Measurements from ENCODE around the gene SYNJ2.

The SYNJ2 gene

DNA sequence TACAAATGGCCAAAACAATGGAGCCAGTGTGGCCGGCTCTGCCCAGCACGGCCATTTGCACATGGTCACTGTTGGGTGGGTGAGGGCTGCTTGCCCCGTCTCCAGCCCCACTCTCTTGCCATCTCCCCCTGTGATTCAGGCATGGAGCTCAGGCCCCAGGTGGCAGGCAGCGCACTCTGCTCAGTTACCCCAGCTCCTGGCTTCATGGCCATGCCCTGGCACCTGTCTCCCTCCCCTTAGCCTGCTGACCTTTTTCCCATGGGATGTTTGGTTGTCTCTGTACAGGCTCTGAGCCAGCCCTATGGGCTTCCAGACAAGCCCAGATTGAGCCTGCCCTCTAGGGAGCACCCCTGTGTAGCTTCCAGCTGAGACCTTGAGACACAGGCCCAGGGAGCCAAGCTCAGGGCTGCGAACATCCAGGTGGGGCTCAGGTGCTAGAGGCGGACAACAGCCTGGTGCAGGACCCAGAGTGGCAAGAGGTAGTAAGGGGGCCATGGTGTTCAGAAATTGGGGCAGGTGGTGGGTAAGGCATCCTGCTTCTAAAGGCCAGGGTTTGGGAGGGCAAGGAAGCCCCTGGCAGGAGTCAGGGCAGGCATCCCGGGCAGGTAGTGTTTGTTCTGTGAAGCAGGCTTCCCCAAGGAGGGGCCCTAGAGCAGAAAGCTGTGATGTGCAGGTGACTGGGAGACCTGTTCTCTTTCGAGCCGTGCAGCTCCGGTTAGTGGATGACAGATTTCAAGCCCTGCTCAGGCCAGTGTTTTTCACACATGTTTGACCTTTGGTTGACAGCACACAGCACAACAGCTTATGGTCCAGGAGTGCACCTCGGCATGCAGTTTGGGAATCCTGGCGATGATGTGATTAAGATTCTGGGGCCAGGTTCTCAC, 17.7 kb downstream of the SYNJ2 start:
- no peak for DNase-seq

DNA sequence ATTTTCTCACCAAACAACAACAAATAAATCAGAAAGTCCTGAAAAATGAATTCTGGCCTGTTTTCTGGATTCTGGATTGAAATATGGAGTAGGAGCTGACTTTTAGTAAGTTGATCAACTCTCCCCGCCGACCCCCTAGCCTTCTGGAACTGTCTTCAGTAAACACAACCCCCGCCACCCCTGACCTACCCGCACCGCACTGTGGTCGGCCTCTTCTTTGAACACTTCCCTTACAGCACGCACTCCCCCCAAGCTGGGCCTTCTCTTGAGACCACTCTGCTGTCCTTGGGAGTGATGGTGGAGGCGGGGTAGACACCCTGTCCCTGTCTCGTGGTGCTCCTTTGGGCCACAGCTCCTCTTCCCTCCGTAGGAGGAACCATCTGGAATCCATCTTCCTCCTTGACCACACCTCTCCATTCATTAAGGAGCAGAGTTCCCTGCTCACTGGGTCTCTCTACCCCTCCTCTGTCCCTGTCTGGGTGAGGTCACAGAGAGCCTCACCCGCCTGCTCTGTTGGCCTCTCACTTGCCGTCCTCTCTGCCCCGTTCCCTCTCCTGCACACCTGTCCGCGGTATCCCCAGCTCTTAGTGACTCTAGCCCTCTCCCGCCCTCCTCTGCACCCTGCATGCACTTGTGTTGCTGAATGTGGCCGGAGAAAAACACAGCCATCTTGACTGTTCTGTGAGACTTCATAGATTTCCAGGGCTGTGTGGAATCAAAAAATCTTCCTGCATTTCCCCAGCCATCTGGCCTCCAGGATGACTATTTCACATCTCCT, 19.1 kb downstream of the SYNJ2 start:
- no peak for DNase-seq

DNA sequence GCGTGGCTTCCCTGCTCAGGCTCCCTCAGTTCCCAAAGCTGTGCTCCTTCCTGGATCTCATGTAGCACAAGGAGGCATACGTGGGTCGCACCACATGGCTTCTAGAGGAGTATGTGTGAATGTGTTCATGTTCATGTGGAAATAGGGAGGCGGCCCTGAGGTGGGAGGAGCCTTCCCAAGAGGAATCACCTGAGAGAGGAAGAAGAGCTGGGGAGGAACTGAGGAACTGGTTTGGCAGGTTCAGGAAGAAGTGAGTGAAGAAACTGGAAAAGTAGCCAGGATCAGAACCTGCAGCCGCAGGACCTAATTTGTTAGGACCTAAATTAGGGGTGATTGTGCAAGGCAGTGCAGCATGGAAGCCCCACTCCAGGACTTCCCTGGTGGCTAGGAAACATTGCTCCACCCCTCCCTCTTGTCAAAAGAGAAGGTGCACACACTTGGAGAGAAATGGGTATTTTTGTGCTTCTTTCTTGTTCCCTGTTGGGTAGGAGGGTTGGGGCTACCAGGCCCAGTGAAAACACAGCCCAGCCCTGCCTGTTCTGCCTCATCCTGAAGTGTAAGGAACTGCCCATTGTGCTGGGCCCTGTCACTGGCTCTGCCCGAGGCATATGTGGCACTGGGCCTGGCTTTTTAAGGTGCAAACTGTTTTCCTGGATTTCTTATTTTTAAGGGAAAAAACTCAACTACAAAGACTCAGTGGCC, 20.7 kb downstream of the SYNJ2 start:
- no peak for DNase-seq

DNA sequence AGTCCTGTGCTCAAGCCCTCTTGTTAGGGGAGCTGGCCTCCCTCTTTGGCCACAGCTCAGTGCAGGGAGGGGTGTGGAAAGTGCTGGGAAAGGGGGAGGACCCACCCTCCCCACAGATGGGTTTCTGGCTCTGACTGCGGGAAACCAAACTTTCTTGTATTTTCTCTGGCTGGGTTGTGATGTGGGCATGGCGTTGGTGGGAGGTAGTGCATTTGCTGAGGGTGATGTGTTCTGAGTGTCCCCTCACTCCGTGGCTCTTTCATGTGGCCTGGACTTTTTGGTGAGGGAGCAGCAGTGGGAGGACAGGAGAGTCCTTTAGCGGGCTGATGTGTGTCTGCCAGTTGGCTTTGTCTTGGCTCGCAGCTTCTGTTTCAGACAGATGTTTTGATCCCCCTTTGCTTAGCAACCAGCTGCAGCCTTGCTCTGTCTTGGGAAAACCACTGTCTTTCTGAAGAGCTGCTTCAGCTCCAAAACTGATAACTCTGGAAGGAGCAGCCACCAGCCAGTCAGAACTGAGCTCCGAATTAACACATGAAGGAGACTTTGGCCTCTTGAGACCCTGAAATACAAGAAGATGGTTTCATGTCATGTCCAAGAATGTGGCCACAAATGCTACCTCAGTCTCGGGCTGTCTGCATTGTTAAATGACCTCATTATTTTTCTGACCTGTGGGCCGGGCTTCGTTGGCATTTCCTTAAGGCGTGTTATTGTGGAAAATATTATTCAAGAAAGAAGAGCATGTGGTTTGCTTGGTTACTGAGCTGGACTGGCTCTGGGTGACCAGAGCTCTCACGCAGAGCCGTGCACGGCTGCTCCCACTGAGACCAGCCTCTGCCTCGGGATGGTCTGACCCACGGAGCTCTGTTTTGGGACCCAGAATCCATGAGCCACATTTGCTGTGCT, 21.5 kb downstream of the SYNJ2 start:
- DNase-seq, result peak; percentile 94

DNA sequence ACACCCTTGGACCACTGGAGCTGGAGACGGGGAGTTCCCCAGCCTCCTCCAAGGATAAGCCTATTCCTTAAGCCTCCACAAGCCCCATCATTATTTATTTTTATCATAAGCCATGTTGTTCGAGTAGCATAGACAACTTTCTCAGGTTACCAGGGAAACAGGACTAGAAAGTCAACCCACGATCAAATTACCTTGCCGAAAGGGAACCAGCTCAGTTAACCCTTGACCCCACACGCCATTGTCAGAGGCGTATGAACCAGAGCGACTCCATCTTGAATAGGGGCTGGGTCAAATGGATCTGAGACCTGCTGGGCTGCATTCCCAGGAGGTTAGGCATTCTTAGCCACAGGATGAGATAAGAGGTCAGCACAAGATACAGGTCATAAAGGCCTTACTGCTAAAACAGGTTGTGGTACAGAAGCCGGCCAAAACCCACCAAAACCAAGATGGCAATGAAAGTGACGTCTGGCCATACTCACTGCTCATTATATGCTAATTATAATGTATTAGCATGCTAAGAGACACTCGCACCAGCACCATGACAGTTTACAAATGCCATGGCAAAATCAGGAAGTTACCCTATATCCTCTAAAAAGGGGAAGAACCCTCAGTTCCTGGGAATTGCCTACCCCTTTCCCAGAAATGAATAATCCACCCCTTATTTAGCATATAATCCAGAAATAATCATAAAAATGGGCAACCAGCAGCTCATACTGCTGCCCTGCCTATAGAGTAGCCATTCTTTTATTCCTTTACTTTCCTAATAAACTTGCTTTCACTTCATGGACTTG, 22.4 kb downstream of the SYNJ2 start:
- no peak for DNase-seq

DNA sequence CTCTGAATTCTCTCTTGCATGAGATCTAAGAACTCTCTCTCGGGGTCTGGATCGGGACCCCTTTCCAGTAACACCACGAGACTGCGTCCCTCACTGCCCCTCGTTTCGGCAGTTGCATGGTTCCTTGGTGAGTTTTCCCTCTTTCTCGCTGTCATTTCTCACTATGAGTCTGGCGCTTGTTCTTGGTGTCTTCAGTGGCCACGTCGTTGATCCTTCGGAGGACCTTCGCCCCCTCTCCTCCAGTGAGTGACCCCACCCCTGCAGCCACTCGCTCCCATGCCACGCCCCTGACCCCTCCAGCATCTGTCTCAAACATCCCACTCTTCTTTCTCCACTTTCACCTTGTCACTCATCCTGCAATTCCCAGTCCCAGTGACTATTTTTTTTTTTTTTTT, 23.0 kb downstream of the SYNJ2 start:
- DNase-seq, result no peak

DNA sequence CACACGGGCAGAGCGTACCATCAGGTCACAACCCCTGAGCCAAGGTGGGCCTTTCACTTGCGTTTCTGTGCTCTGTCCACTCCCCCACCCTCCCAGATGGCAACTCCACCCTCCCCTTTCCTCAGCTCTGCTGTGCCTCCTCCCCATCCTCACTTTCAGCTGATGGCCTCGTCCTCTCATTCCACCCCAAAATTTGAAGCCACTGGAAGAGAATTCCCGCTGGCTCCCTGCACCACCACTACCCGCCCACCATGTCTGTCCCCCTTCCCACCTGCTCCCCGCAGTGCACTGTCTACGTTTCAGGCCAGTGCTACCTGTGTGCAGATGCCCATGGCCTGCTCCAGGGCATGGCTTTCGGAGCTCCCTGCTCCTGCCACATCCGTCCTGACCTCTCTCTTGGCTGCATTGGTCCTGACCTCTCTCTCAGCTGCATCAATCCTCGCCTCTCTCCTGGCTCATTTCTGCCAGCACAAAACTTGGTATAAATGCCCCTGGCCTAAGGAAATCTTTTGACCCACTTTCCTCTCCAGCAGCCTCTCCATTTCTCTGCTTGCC, 24.0 kb downstream of the SYNJ2 start:
- DNase-seq, result no peak

DNA sequence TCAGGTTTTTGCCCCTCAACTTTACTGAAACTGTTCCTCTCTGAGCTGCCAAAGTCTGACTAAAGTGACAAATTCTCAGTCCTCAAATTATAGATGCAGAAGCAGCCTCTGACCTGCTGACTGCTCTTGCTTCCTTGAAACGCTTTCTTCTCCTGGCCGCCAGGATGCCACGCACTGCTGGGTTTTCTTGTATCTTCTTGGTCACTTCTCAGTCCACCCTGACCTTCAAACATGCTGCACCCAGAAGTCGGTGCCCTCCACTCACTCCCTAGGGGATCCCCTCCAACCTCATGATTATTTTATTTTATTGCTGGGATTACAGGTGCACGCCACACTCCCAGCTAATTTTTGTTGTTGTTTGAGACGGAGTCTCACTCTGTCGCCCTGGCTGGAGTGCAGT, 24.7 kb downstream of the SYNJ2 start:
- no peak for DNase-seq

DNA sequence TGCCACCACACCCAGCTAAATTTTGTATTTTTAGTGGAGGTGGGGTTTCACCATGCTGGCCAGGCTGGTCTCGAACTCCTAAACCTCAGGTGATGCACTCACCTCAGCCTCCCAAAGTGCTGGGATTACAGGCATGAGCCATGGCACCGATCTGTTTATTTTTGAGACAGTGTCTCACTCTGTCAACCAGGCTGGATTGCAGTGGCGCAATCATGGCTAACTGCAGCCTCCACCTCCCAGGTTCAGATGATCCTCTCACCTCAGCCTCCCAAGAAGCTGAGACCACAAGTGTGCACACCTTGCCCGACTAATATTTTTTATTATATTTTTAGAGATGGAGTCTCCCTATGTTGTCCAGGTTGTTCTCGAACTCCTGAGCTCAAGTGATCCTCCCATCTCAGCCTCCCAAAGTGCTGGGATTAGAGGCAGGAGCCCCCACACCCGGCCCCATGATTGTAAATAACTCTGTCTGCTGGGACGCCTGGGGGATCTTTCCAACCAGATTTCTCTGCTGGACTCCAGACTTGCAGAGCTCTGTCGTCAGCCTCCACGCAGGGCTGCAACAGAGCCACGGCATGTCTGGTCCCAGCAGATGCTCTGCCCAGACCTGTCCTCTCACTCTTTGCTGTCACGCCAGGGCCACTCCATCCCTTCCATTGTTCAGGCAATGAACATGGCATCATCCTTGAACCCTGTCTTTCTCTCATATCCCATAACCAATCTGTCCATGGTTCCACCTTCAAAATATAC, 25.3 kb downstream of the SYNJ2 start:
- no peak for DNase-seq

DNA sequence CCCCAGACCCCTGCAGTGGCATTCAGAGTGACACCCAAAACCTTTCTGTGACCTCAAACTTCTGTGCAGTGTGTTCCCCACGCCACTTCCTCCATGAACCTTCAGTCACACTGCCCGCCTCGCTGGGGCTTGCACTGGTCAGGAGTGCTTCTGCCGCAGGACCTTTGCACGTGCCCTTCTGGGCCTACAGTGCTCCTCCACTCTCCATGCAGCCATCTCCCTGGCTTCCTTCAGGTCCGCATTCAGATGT, 27.1 kb downstream of the SYNJ2 start:
- DNase-seq, result no peak

DNA sequence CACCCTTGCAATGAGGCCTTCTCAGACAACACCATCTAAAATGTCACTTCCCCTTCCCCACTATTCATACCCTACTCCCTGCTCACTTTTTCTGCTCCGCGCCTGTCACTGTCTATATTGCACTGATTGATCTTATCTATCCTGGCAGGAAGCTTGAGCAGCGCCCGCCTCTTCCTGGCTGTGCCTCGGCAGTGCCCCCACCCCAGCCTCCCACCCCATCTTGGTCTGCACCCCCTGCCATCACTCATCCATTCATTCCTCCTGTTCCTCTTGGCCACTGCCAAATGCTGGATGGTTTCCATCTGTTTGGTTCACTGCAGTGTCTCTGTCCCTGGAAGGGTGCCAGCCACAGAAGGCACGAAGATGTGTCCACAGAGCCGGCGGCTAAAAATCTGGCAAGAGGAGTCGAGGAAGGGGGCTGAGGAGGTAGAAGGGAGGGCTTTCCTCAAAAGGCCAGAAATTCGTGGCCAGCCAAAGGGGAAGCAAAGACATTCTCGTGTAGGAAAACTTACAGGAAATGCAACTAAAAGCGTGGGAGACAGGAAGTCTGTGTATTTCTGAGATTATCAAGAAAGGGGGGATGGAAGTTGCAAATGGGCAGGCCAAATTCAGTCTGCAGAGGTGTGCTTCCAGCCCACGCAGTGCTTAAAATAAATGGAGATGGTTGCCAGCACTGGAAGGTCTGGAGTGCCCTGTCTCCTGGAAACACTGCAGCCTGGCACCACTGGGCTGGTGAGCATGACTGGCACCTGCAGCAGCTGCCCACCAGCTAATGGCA, 27.6 kb downstream of the SYNJ2 start:
- DNase-seq, result peak; percentile 78

DNA sequence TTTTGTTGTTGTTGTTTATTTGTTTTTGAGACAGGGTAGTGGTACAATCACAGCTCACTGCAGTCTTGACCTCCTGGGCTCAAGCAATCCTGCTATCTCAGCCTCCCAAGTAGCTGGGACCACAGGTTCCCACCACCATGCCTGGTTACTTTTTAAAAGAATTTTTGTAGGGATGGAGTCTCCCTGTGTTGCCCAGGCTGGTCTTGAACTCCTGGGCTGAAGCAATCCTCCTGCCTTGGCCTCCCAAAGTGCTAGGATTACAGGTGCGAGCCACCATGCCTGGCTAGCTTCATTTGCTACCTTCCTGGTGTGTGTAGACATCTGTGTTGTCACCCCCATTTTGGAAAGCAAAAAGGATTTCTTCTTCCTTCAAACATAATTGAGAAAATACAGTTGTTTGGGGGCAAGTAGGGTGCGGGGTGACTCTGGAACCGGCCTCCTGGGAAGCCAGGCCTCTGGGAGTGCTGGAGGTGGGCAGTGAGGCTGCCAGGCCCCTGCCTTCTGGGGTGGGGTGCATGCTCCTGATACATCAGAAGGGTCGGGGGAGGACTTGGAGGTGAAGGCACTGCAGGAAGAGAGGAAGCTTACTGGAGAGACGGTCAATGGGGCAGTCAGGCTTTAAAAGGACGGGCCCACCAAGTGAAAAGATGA, 28.4 kb downstream of the SYNJ2 start:
- no peak for DNase-seq

DNA sequence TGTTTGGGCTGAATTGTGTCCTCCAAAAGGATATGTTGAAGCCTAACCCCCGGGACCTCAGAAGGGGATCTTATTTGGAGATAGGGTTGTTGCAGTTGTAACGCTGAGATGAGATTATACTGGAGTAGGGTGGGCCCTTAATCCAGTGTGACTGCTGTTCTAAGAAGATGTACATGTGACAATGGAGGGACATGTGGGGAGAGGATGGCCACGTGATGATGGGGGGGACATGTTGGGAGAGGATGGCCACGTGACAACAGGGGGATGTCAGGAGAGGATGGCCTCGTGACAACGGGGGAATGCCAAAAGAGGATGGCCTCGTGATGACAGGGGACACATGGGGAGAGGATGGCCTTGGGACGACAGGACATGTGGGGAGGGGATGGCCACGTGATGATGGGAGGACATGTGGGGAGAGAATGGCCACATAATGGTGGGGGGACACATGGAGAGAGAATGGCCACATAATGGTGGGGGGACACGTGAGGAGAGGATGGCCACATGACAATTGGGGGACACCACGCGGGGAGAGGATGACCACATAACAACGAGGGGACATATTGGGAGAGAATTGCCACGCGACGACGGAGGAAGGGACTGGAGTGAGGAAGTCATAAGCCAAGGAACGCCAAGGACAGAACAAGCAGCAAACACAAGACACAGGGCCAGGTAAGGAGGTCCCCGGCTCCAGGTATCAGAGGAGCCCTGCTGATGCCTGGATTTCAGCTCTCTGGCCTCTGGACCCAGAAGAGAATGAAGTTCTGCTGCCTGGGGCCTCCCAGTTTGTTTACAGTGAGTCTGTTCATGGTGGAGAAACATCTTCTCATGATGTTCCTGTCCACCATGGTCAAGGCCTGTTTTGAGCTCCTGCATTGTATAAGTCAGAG, 29.2 kb downstream of the SYNJ2 start:
- DNase-seq, result no peak

DNA sequence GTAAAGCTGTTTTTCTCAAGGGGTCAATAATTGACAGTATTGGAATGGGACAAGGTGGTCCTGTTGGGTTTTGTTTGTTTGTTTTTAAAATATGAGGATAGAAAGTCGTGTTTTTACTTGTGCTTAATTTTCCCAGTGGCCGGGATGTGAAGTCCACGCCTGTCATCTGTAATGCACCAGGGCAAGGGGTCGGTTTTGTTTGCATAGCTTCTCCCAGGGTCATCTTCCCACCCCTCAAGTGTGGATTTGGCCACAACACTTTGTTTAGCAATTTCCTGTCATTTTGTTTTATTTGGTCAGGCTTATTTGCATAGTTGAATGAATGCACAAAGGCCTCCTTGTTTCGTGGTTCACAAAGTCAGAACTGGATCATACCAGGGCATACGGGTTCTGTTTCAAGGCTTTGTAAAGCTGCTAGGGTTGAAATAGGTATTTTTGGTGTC, 29.8 kb downstream of the SYNJ2 start:
- DNase-seq, result no peak

DNA sequence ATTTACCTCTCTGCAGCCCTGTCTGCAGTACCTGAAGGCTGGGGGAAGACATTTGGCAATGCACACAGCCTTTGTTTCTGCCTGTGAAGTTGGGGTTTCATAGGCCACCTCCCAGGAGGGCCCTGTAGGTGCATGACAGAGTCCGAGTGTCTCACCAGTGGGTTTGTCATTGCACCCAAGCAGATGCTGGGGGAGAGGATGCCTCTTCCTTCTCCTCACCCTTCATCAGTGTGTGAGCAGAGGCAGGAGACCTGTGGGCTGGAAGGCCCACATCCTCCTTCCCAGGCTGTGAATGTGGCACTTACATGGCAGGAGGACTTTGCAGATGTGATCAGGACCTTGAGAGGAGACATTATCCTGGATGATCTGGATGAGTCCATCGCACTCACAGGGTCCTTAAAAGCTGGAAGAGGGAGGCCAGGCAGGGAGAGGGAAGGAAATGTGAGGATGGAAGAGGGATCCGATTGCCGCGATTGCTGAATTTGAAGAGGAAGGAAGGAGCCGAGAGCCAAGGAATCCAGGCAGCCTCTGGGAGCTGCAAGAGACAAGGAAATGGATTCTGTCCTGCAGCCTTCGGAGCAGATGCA, 30.4 kb downstream of the SYNJ2 start:
- no peak for DNase-seq

DNA sequence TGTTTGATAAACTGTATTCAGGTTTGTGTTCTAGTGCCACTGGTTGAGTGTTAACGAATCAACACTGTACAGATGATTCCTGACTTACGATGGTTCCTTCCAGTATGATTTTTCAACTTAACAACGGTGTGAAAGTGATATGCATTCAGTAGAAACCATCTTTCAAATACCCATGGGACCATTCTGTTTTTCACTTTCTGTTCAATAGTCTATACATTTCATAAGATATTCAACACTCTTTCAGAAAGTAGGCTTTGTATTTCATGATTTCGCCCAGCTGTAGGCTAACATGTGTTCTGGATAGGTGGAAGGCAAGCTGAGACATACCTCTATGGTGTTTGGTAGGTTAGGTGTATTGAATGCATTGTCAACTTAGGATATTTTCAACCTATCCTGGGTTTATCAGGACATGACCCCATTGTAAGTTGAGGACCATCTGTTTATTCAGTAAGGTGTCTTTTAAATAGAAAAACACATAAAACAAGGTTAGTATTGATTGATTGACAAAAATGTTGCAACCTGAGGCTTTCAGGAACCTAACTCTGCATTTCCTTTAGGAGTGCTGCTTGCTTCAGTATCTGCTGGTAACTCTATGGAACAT, 32.3 kb downstream of the SYNJ2 start:
- no peak for DNase-seq

DNA sequence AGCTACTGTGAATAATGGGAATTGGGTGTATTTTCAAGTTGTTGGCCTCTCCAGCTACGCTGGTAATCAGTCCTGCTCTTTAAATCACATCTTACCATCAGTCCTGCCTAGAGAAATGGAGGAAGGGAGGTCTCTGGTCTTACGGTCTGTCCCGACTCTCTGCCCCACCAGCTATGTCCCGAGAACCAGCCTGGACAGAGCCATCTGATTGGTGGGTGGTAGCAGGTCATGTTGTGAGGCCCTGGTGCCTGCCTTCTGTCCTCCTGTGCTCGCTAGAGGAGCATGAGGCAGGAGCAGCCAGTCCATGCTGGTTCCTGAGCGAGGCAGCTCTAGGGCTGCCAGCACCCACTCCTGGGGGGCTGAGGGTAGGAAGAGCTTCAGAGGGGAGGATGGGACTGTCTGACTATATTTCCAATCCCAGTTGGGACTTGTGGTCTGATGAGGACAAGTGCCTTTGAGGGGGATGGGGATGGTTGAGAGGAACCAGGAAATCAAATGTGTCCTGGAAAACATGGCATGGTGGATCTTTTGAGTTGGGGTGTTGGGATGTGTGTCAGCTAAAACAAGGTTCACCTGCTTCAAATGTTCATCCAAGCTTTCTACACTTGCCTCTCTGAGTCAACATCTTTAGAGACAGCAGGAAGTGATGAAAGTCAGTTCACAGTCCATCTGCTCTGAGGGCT, 33.0 kb downstream of the SYNJ2 start:
- no peak for DNase-seq
